Cardiac muscle cell (in vitro differentiated cells and primary cell): ENCODE data around the gene HSPBP1. TPM values are rescaled to one million over a fixed set of nuclear protein-coding genes. Genes with fewer than 3 reads are reported as not detected.

Source experiments
- DNase-seq, 2 donors: peaks; one replicate each; pipeline versions ENCODE4 v3.0.0 to v3.0.0-alpha.2; 2010 to 2017; ENCODE audit warnings: low read depth in 1 of 2, low spot score in 1 of 2
- H3K27ac ChIP-seq: fragments of 200-600 bp; sonication (generic); 2 replicates; pipeline ENCODE4 v1.5.1; 2016
- H3K27me3 ChIP-seq: fragments of 200-600 bp; sonication (generic); 2 replicates; pipeline ENCODE4 v1.6.0; 2016; ENCODE audit warnings: control low read depth
- H3K36me3 ChIP-seq: fragments of 200-600 bp; sonication (generic); 2 replicates; pipeline ENCODE4 v1.5.1; 2016; ENCODE audit warnings: control low read depth
- H3K4me1 ChIP-seq: fragments of 200-600 bp; sonication (generic); 2 replicates; pipeline ENCODE4 v1.8.1; 2017; ENCODE audit warnings: low read depth, mild to moderate bottlenecking, mixed run types
- H3K4me3 ChIP-seq: fragments of 200-600 bp; sonication (generic); 2 replicates; pipeline ENCODE4 v1.5.1; 2016; ENCODE audit warnings: mild to moderate bottlenecking
- H3K9me3 ChIP-seq: fragments of 200-600 bp; sonication (generic); 2 replicates; pipeline ENCODE4 v1.5.1; 2017; ENCODE audit warnings: low read depth, mild to moderate bottlenecking, control low read depth
- CTCF ChIP-seq: IDR thresholded peaks from 2 replicates; pipeline ENCODE4 v1.5.1; 2012; ENCODE audit warnings: low read depth, mild to moderate bottlenecking, low read length
- polyA plus RNA-seq: library from polyadenylated mRNA; unstranded; fragments of >200 nt; fragmentation: Nextera tagmentation; extraction: Ambion mirVana; gene quantifications from 2 replicates; pipeline ENCODE4 v1.2.1, GENCODE V29; 2016
- total RNA-seq: library from RNA; depleted of rRNA; stranded (reverse); fragments of >200 nt; gene quantifications from 2 replicates; pipeline ENCODE4 v1.2.3, GENCODE V29; 2016

The HSPBP1 gene
- total and polyA plus RNA-seq, 2 experiments from 2014 or later = 47.2 to 123 TPM

- no peak for DNase-seq
- Histone ChIP-seq H3K4me1 (no peaks in the 10 kb centered on the region), H3K36me3 (peaks cover 3% of the 10 kb centered on the region), H3K27me3 (no peaks in the 10 kb centered on the region), H3K4me3 (no peak overlapping the region), H3K9me3 (no peaks in the 10 kb centered on the region), H3K27ac (no peak overlapping the region)
- no peak for TF ChIP-seq CTCF
These were observed 34.5 kb upstream of the HSPBP1 start for GRCh38 chr19:55314396-55314795.

- H3K4me1 ChIP-seq = no peaks in the 10 kb centered on the region
- no peaks in the 10 kb centered on the region for H3K27me3 ChIP-seq
- no peak for TF ChIP-seq CTCF
- no peaks in the 10 kb centered on the region for H3K9me3 ChIP-seq
- peak in 1 of 2 donors; percentile 29 for DNase-seq
- H3K4me3 ChIP-seq = no peak overlapping the region
- peaks cover 7% of the 10 kb centered on the region for H3K36me3 ChIP-seq
- peak overlapping the region; percentile 48 for H3K27ac ChIP-seq
These were observed 33.0 kb upstream of the HSPBP1 start for GRCh38 chr19:55312621-55313512.

GRCh38 chr19:55311797-55312196 is 31.9 kb upstream of the HSPBP1 start:
- DNase-seq = no peak

GRCh38 chr19:55311397-55311796 is 31.5 kb upstream of the HSPBP1 start:
- Histone ChIP-seq H3K4me1 (no peaks in the 10 kb centered on the region), H3K27me3 (no peaks in the 10 kb centered on the region), H3K4me3 (no peak overlapping the region), H3K27ac (no peak overlapping the region), H3K9me3 (no peaks in the 10 kb centered on the region), H3K36me3 (peaks cover 14% of the 10 kb centered on the region)
- DNase-seq = no peak
- no peak for TF ChIP-seq CTCF

More at GRCh38 chr19:55311797-55312196, 31.9 kb upstream of the HSPBP1 start:
- H3K36me3 ChIP-seq = peaks cover 10% of the 10 kb centered on the region
- no peak for TF ChIP-seq CTCF
- H3K27me3 ChIP-seq = no peaks in the 10 kb centered on the region
- no peaks in the 10 kb centered on the region for H3K4me1 ChIP-seq
- no peaks in the 10 kb centered on the region for H3K9me3 ChIP-seq
- no peak overlapping the region for H3K27ac ChIP-seq
- no peak overlapping the region for H3K4me3 ChIP-seq

- Histone ChIP-seq H3K36me3 (peaks cover 21% of the 10 kb centered on the region), H3K27ac (no peak overlapping the region), H3K4me3 (no peak overlapping the region), H3K27me3 (no peaks in the 10 kb centered on the region), H3K9me3 (no peaks in the 10 kb centered on the region), H3K4me1 (no peaks in the 10 kb centered on the region)
- TF ChIP-seq CTCF = no peak
- DNase-seq = no peak
These were observed 30.6 kb upstream of the HSPBP1 start for GRCh38 chr19:55310498-55310897.
